Endothelial cell of umbilical vein (primary cell): ENCODE measurements around the gene SULT1A1. TPM values are rescaled to one million over a fixed set of nuclear protein-coding genes. Genes with fewer than 3 reads are reported as not detected.

Source experiments
- BruUV-seq: library from RNA; stranded (reverse); fragments of 400-500 nt; replicated peaks from 2 replicates; lab custom pipeline; 2021; lab: Mats Ljungman, UMichigan
- CTCF ChIA-PET: fragments of 300-600, 350-600 bp; sonication (Branson Sonifier 250); formaldehyde crosslinking; loops from one replicate; lab custom pipeline; 2021; ENCODE audit warnings: antibody characterized with exemption, inconsistent platforms; lab: Charles Lee
- POLR2A ChIA-PET: fragments of 300-600, 350-600 bp; sonication (Branson Sonifier 250); formaldehyde crosslinking; loops from one replicate; lab custom pipeline; 2021; ENCODE audit warnings: antibody characterized with exemption, inconsistent platforms; lab: Charles Lee
- DNase-seq: peaks from one replicate; pipeline ENCODE4 v3.0.0-alpha.2; 2011; ENCODE audit warnings: low read depth, low spot score
- FAIRE-seq: peaks from 2 replicates; lab custom pipeline; 2011; peaks lifted over from hg19 to GRCh38; lab: Jason Lieb, UNC
- H2AFZ ChIP-seq: 2 replicates; pipeline ENCODE4 v1.6.0; 2012; ENCODE audit warnings: low read depth, low read length, control low read depth, inconsistent platforms
- H3K27ac ChIP-seq: 2 replicates; pipeline ENCODE4 v1.5.1; 2011; ENCODE audit warnings: low read depth, mild to moderate bottlenecking, control low read depth, low read length, moderate library complexity; ENCODE audit not compliant: insufficient read depth
- H3K27me3 ChIP-seq, 2 experiments: 2 replicates each; pipeline versions ENCODE4 v1.6.0 to v1.6.1; 2011; ENCODE audit warnings: low read length in 2 of 2, mixed read lengths in 1 of 2; ENCODE audit not compliant: control insufficient read depth in 2 of 2, insufficient read depth in 2 of 2
- H3K36me3 ChIP-seq, 2 experiments: 2 replicates in 1 of 2; 3 replicates in 1 of 2; pipeline ENCODE4 v1.5.1; 2011; ENCODE audit warnings: low read length in 2 of 2, mild to moderate bottlenecking in 1 of 2, moderate library complexity in 1 of 2; ENCODE audit not compliant: control insufficient read depth in 2 of 2, insufficient read depth in 2 of 2; ENCODE audit errors: extremely low read depth in 1 of 2
- H3K4me1 ChIP-seq: 3 replicates; pipeline ENCODE4 v1.5.1; 2011; ENCODE audit warnings: mild to moderate bottlenecking, low read length; ENCODE audit not compliant: control insufficient read depth, insufficient read depth; ENCODE audit errors: extremely low read depth
- H3K4me2 ChIP-seq: 2 replicates; pipeline ENCODE4 v1.6.1; 2011; ENCODE audit warnings: low read length, control low read depth, mixed read lengths; ENCODE audit not compliant: insufficient read depth
- H3K4me3 ChIP-seq, 3 experiments: fragments of 200-600 bp in 1 of 3; sonication (generic), shearing (Covaris generic) in 1 of 3; replicated peaks in 1 of 3; 2 replicates each; pipeline ENCODE4 v1.5.1; 2011 to 2016; ENCODE audit warnings: control low read depth in 3 of 3, low read length in 3 of 3, mild to moderate bottlenecking in 2 of 3, inconsistent platforms in 1 of 3, low read depth in 1 of 3, moderate library complexity in 1 of 3; ENCODE audit not compliant: insufficient read depth in 1 of 3
- H3K79me2 ChIP-seq: 2 replicates; pipeline ENCODE4 v1.6.0; 2012; ENCODE audit warnings: low read length, inconsistent platforms; ENCODE audit not compliant: control insufficient read depth, insufficient read depth
- H3K9ac ChIP-seq: replicated peaks from 2 replicates; pipeline ENCODE3; 2011; ENCODE audit warnings: low read length, control low read depth; ENCODE audit not compliant: insufficient read depth; ENCODE audit errors: extremely low read depth
- H3K9me1 ChIP-seq: replicated peaks from 3 replicates; pipeline ENCODE4 v1.6.0; 2011; ENCODE audit warnings: mild to moderate bottlenecking, low read length; ENCODE audit not compliant: control insufficient read depth, insufficient read depth; ENCODE audit errors: extremely low read depth
- H3K9me3 ChIP-seq: replicated peaks from 2 replicates; pipeline ENCODE4 v1.5.1; 2012; ENCODE audit warnings: low read length, inconsistent platforms; ENCODE audit not compliant: control insufficient read depth, insufficient read depth
- H4K20me1 ChIP-seq: replicated peaks from 2 replicates; pipeline ENCODE3; 2011; ENCODE audit warnings: mild to moderate bottlenecking, low read length; ENCODE audit not compliant: control insufficient read depth, insufficient read depth; ENCODE audit errors: extremely low read depth
- FOS ChIP-seq: IDR thresholded peaks from 2 replicates; pipeline ENCODE4 v1.6.1; 2011; ENCODE audit warnings: mild to moderate bottlenecking, low read length, moderate library complexity, borderline replicate concordance; ENCODE audit not compliant: insufficient read depth
- GATA2 ChIP-seq: IDR thresholded peaks from 2 replicates; pipeline ENCODE4 v1.7.0; 2011; ENCODE audit warnings: low read depth, mild to moderate bottlenecking, moderate library complexity, mixed read lengths, low read length; ENCODE audit not compliant: insufficient read length, insufficient read depth
- POLR2A ChIP-seq: IDR thresholded peaks from 2 replicates; pipeline ENCODE4 v1.6.1; 2012; ENCODE audit warnings: low read depth, mild to moderate bottlenecking, control low read depth, low read length
- POLR2AphosphoS5 ChIP-seq: IDR thresholded peaks from 2 replicates; pipeline ENCODE4 v1.6.1; 2012; ENCODE audit warnings: low read depth, mild to moderate bottlenecking, control low read depth, low read length, moderate library complexity; ENCODE audit not compliant: insufficient read depth
- dilution Hi-C: fragments of 300-500 bp; cut with MboI; formaldehyde crosslinking; loops from one replicate; pipeline ENCODE4 v1.15.0; 2019; ENCODE audit warnings: low sequenced_read_pairs; ENCODE audit not compliant: extremely low pct_ligation_motif_present
- intact Hi-C: fragments of 100-400 bp; cut with micrococcal nuclease; formaldehyde crosslinking; loops from one replicate; pipeline ENCODE4 v1.10.0; 2022
- polyA plus RNA-seq, 4 experiments: library from polyadenylated mRNA; depleted of rRNA in 3 of 4; stranded (reverse) in 3 of 4; unstranded in 1 of 4; fragments of >200 nt; gene quantifications; 2 replicates each; pipeline versions ENCODE4 v1.2.1 to v1.2.3, GENCODE V29; 2011 to 2012; ENCODE audit warnings: missing spikeins in 1 of 4
- total RNA-seq: library from RNA; stranded (reverse); gene quantifications from 2 replicates; pipeline ENCODE4 v1.2.3, GENCODE V29; 2021
- TF ChIP-seq, protein P1 (sequence below), 2 donors: IDR thresholded peaks; 1 replicate in 1 of 2; 2 replicates in 1 of 2; pipeline ENCODE4 v1.5.1; 2011; ENCODE audit warnings: low read length in 2 of 2, mild to moderate bottlenecking in 2 of 2, moderate library complexity in 2 of 2, control low read depth in 1 of 2, inconsistent platforms in 1 of 2, low read depth in 1 of 2; ENCODE audit not compliant: insufficient read depth in 1 of 2; ENCODE audit errors: extremely low read depth in 1 of 2
- TF ChIP-seq, protein P2 (sequence below): IDR thresholded peaks from 2 replicates; pipeline ENCODE4 v1.6.1; 2011; ENCODE audit not compliant: insufficient read depth, insufficient read length

SULT1A1 gene
- total and polyA plus RNA-seq, 2 donors (not counting 3 experiments of a cell fraction or from before 2014, with no cell fraction given): 0.77 to 0.90 TPM

DNA sequence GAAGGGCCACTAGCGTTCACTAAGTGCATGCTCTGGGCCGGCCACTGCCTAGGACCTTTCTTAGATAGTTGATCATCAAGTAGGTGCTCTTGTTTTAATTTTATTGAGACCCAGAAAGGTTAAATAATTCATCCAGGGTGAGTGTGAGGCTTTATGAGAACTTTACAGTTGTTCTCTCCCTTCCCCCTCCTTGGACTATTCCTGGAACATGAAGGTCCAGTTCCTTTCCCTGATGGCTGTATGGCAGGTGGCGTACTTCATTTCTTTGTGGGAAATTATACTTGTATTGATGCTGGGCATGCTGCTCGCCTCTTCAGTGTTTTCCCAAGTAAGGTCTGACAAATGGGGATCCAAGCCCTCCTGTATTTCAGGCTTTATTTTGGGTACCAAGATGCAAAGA is 47.6 kb downstream of the SULT1A1 start:
- Histone ChIP-seq H3K79me2 (no peaks in the 10 kb centered on the region), H3K9me1 (no peaks in the 10 kb centered on the region), H3K4me2 (no peak overlapping the region), H3K9ac (no peak overlapping the region), H2AFZ (no peak overlapping the region), H3K4me3 (no peak overlapping the region), H4K20me1 (no peaks in the 10 kb centered on the region), H3K27me3 (no peaks in the 10 kb centered on the region), H3K36me3 (no peaks in the 10 kb centered on the region), H3K27ac (no peak overlapping the region), H3K4me1 (peaks cover 6% of the 10 kb centered on the region), H3K9me3 (no peaks in the 10 kb centered on the region)
- dilution Hi-C loops: no loop called here
- ChIA-PET CTCF (no interaction called here), POLR2A (no interaction called here)
- TF ChIP-seq, protein P1, sequence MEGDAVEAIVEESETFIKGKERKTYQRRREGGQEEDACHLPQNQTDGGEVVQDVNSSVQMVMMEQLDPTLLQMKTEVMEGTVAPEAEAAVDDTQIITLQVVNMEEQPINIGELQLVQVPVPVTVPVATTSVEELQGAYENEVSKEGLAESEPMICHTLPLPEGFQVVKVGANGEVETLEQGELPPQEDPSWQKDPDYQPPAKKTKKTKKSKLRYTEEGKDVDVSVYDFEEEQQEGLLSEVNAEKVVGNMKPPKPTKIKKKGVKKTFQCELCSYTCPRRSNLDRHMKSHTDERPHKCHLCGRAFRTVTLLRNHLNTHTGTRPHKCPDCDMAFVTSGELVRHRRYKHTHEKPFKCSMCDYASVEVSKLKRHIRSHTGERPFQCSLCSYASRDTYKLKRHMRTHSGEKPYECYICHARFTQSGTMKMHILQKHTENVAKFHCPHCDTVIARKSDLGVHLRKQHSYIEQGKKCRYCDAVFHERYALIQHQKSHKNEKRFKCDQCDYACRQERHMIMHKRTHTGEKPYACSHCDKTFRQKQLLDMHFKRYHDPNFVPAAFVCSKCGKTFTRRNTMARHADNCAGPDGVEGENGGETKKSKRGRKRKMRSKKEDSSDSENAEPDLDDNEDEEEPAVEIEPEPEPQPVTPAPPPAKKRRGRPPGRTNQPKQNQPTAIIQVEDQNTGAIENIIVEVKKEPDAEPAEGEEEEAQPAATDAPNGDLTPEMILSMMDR (IDR thresholded peaks at IDR 0.05; ENCODE audit: extremely low read depth in 1 of 2, insufficient read depth in 1 of 2, low read depth in 1 of 2, low read length in 2 of 2): no peak
- DNase-seq (no peak), FAIRE-seq (no peak)
- no TSS peak for BruUV-seq
- intact Hi-C loops: no loop called here

DNA sequence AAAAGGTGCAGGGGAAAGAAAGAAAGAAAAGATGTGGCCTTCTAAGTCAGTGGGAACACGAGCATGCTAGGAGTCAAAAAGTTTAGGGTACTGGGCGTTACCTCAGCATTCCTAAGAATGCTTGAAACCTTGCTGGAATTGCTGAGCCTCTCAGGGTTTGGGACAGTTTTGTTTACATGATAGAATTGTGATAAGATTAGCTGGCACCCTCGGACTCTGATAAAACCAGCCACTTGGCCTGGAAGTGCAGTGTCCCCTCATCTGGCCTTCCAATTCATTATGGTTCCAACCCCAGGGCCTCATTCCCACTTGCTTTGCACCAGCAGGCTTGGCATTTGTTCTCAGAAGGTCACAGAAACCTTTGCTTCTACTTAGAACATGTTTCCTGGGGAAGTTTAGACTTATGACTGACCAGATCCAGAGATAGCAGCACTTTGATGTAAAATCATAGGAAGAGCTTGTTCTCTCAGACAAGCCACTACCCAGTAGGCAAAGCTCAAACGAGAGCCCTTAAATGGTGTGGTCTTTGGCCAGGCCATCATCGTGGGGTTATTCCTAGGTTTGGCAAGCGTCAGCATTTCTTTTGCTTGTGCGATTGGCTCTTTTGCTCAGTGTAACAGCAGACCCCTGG is 48.2 kb downstream of the SULT1A1 start:
- no peaks in the 10 kb centered on the region for H3K27me3 ChIP-seq
- intact Hi-C loops: no loop called here
- no peaks in the 10 kb centered on the region for H3K36me3 ChIP-seq
- no peak overlapping the region for H3K4me2 ChIP-seq
- CTCF ChIA-PET: interaction anchor here (0.6 kb wide), 1 partner anchor 519 kb away, joined by 3 read pairs; no protein-coding TSS in a partner anchor
- TF ChIP-seq, protein P2, sequence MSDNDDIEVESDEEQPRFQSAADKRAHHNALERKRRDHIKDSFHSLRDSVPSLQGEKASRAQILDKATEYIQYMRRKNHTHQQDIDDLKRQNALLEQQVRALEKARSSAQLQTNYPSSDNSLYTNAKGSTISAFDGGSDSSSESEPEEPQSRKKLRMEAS: no peak
- peak; percentile 71 for TF ChIP-seq GATA2
- TF ChIP-seq, protein P1 (IDR thresholded peaks at IDR 0.05; ENCODE audit: extremely low read depth in 1 of 2, insufficient read depth in 1 of 2, low read depth in 1 of 2, low read length in 2 of 2): no peak
- peak; percentile 16 for TF ChIP-seq POLR2AphosphoS5
- TF ChIP-seq FOS: no peak
- no peak for TF ChIP-seq POLR2A
- FAIRE-seq (peak; percentile 63), DNase-seq (peak; percentile 53)
- dilution Hi-C loops: no loop called here
- H3K79me2 ChIP-seq: no peaks in the 10 kb centered on the region
- H3K9me1 ChIP-seq: no peaks in the 10 kb centered on the region
- POLR2A ChIA-PET: no interaction called here
- H3K9ac ChIP-seq: no peak overlapping the region
- H2AFZ ChIP-seq: no peak overlapping the region
- peaks cover 6% of the 10 kb centered on the region for H3K4me1 ChIP-seq
- H3K4me3 ChIP-seq: no peak overlapping the region
- H3K9me3 ChIP-seq: no peaks in the 10 kb centered on the region
- H3K27ac ChIP-seq: no peak overlapping the region
- no TSS peak for BruUV-seq
- H4K20me1 ChIP-seq: no peaks in the 10 kb centered on the region
